Germinal center (tissue), 1 donor: ENCODE measurements around the gene MAPK8IP3.

Source experiments
- DNase-seq: peaks from one replicate; pipeline ENCODE4 v3.0.0; 2012; ENCODE audit warnings: mixed read lengths, low spot score

Gene MAPK8IP3

DNA sequence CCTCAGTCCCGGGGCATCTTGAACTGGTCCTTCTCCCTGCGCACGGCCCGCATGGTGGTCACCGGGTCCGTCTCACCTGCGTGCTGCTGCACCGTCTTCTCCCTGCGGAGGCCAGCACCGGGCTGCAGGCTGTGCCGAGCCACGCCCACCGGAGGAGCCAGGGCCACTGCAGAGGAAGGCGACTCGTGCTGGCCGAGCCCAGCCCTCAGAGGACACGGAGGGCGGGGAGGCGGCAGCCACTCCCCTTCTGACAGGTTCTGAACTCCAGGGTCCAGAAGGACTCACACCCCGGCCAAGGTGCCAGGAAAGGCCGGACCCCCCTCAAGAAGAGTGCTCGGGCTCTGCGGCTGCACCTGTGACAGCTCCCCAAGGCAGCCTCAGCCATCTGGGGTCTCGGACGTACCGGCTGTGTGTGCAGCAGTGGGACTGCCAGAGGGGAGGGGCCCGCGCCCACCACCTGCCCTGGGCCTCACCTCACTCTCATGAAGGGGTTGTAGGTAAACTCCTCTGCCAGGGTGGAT, 103.3 kb downstream of the MAPK8IP3 start:
- DNase-seq = no peak

DNA sequence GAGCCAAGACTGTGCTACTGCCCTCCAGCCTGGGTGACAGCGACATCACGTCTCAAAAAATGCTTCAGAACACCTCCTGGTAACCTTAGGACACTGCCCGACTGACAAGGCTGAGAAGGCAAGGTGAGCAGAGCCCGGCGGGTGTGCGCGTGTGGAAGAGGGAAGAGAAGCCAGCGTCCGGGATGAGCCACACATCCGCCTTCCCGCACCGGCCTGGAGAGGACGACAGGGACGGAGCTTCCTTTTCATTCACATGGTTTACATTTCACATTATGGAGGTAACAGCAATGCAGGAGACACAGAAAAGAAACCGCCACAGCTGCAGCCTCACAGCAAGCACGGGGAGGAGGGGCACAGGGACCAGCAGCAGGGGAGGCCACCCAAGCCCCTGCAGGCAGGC, 104.1 kb downstream of the MAPK8IP3 start:
- no peak for DNase-seq

DNA sequence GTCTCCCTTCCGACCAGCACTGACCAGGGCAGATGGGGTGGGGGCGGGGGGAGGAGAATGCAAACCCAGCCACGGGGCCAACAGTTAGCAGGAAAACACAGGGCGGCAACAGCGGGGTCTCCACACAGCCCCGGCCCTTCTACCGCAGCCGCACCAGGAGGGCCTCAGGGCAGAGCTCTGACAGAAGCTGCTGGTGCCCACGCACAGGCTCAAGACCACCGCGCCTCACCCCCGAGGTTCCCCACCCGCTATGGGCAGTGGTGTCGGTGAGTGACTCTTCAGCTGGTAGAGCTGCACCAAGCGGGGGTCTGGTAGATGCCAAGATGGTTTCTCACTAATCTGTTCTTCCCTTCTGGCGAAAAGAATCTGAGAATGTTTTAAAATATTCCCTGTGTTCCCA, 104.5 kb downstream of the MAPK8IP3 start:
- DNase-seq = no peak

DNA sequence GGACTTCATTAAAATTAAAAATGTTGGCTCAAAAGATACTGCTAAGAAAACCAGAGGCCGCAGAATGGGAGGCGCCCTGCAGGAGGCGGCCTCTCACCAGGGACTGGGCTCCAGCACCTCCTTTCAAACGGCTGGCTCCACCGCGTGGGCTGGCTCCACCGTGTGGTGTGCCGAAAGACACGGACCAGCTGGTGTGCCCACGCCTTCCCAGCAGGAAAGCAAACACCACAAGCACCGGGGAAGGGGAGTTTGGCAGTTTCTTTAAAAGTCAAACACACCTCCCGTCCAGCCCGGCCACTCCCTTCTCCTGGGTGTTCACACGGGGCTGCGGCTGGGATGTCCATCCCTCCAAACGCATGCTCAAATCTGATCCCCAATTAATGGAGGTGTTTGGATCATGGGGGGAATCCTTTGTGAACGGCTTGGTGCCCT, 106.8 kb downstream of the MAPK8IP3 start:
- DNase-seq = peak; percentile 22

DNA sequence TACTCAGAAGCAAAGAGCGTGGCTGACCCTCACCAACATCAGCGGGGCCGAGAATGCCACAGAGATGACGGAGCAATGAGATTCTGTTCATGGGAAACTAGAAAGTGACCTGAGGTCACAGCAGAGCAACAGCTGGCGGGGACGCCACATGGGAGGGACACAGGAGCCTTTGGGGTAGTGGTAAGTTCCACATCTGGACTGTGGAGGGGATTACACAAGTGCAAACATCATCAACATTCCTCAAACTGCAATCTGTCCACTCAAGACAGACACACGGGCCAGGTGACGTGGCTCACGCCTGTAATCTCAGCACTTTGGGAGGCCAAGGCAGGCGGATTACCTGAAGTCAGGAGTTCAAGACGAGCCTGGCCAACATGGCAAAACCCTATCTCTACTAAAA, 109.5 kb downstream of the MAPK8IP3 start:
- DNase-seq = no peak

DNA sequence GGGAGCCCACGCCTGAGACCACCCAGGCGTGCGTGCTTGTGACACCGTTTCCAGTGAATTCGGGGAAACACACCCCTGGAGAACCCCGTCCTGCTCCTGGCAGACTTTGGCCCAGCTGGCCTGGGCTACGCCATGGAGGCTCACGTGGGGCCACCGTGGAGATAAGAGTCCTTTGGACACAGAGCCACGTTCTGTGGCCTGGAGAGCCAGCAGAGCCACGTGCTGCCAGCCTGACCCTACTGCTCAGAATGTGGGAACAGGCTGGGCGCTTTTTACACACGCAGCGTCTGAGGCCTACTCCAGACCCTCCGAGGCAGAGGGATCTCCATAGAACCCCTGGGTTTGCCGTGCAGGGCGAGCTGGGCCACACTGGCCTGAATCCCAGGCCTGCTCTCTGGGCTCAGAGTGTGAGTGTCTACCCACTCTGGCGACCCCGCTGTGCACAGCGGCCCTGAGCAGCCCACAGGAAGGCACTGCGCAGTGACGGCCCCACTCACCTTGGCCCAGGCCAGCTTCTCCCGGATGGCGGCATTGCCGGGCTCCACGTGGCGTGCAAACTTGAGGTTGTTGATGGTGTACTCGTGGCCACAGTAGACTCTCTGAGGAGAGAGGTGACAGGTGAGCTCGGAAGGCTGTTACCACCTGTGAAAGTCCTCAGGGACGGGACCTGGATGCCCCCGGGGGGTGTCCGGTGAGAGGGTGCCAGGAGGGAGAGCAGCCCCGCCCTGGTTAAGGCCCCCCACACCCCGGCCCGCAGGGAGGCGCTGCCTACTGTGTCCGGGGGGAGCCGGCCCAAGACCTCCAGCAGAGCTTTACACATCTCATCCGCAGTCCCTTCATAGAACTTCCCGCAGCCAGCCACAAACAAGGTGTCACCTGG, 110.6 kb downstream of the MAPK8IP3 start:
- DNase-seq = no peak

DNA sequence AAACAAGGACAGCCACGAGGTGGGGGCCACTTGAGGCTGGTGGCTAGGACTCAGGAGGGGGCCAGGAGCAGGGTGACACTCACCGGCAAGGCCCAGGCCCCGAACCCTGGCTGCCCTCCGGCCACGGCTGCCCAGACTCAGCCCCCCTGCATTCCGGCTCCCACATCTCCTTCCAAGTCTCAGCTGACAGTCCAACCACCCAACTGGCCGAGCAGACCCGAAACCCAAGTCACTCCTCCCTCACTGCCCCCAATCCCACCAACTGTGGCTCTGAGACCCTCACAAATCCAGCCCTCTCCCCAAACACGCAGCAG, 111.2 kb downstream of the MAPK8IP3 start:
- no peak for DNase-seq

DNA sequence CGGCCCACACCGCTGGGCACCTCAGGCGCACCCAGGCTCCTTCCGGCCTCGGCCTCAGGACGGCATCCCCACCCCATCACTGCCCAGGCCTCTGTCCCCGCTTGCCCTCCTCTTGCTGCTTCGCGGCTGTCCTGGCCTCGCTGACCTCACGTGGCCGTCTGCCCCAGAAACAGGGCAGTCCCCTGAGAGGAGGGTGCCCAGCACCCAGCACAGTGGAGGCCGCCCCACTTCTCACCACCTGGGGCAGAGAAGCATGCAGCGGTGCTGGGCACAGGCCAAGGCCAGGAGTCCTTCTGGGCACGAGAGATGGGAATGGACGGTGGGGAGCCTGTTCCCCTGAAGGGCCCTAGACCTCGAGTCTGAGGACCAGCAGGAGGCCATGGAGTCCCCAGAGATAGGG, 111.7 kb downstream of the MAPK8IP3 start:
- no peak for DNase-seq

DNA sequence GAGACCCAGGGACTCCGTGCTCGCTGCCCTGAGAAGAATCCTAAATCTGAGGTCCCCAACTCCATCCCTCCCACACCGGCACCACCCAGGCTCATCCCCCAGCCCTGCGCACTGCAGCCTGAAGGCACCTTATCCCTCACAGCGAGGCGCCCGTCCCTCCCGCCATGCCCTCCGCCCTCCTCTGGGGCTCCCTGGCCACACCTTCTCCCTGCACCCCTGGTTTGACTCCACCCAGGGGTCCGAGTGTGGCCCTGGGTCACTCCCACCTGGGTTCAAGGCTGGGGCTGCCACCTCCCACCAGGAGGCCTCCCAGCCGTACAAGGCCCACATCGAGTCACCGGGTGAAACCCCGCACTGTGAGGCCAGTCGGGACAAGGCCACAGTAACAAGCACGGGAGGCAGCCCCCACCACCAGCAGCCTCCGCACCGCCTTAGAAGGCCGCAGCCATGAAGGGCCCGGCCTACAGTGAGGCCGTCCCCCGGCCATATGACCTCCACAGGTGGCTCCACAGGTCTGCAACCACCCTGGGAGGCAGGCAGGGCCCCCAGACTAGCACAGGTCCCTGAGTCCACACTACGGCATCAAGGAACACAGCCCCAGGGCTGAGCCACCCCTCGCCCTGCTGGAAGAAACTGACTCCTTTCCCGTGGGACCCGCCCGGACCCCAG, 112.3 kb downstream of the MAPK8IP3 start:
- DNase-seq = no peak

DNA sequence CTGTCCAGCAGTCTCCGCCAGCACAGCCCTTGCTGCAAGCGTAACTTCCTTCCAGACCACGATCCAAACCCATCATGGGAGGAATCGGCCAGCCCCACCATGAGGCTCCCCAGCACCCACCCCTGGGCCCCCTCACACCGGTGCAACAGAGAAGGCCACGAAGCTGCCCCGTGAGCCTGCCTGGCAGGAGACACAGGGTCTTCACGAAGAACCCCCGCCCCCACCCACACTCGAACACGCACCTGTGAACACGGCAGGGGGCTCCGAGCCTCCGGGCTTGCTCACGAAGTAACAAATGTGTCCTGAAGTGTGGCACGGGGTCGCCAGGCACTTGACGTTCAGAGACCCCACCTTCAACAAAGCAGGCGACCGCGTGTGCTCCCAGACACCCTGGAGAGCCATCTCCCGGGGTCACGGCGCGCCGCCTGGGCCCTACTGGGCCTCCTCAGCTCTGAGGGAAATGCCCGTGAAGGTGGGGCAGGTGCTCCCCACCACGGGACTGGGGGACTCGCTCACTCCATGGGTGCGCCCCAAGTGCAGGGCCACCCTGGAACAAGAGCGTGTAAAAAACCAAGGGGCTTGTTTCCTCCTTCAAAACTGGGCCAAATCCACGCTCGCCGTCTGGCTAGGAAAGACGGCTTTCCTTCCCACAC, 113.0 kb downstream of the MAPK8IP3 start:
- no peak for DNase-seq

DNA sequence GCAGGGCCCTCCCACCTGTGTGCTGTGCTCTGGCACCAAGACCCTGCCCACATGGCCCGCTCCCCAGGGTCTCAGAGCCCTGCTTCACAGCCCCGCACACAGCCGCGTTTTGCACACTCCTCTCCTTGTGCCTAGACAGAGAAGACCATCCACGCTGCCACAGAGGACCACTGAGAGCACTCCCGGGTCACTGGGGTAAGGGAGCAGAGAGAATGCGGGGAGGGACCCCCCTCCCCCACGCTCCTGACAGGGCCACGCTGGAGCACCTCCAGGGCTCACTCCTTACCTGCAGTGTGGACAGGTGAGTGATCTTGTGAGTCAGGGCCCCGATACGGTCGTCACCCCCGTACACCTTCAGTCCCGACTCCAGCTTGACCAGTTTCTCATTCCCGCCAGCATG, 113.6 kb downstream of the MAPK8IP3 start:
- DNase-seq = no peak
